ENCODE data around the gene LZTS2. TPM values are rescaled to one million over a fixed set of nuclear protein-coding genes. Genes with fewer than 3 reads are reported as not detected.

Gene LZTS2
- total RNA-seq, 2 experiments from 2014 or later: 10.4 to 12.1 TPM

DNA sequence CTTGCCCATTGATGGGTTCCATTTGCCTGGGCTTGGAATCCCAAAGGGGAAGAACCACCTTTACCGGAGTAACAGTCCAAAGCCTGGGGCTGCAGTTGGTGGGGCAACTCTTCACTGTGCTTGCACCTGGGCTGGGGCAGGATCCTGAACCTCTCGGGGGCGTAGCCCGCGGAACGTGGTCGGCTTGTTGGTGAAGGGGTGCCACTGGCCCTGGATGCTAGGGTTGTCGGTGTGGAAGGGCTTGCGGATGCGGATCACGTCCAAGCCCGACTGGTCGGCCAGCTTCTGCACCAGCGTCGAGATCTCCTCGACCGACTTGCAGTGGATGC is 13.0 kb upstream of the LZTS2 start:
- H3K27me3 Mint-ChIP-seq: no peaks in the 10 kb centered on the region
- peak overlapping the region; percentile 97 for H3K4me3 Mint-ChIP-seq
- H3K4me1 Mint-ChIP-seq: peaks cover 22% of the 10 kb centered on the region
- H3K9me3 Mint-ChIP-seq: no peaks in the 10 kb centered on the region
- peaks cover 36% of the 10 kb centered on the region for H3K36me3 Mint-ChIP-seq
- DNase-seq: no peak
- H3K27ac Mint-ChIP-seq: no peak overlapping the region

DNA sequence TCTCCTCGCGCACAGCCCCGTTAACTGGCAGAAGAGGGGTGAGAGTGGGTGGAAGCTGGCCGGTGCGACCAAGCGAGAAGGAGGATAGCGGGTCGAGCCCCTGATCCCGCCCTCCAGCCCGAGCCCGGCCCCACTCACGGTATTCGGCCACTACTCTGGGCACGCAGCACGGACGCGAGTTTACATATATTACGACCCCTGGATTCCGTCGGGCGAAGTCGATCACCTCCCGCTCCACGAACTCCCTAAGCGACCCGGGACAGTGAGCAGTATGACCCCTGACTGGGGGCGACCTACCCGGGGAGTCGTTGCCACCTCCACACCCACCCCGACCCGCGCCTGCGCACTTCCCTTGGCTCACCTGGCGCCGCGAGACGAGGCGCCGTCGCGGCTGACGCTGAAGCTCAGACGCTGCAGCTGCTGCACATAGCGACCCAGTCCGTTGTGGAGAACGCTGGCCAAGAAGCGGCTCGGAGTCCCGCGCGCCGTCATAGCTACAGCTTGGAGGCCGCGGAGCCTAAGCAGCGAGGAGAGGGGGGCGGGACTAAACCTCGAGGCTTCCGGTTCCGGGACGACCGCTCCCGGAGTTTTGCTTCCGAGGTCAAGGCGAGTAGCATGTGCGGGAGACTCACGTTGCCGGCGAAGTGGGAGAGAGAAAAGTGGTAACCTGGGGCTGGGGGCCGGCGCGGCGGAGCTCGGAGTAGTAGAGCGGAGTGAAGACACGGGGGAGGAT is 12.5 kb upstream of the LZTS2 start, which contains the start of the genes MRPL43 and TWNK:
MRPL43 (minus strand) TSS at position 546 of the 733 bp plus-strand sequence; CDS start at position 492, 54 bp downstream.
TWNK (plus strand) TSS at position 592 of the 733 bp plus-strand sequence. CDS start 668 bp downstream, outside the sequence.
- Mint-ChIP-seq H3K4me1 (peaks cover 22% of the 10 kb centered on the region), H3K27me3 (no peaks in the 10 kb centered on the region), H3K36me3 (peaks cover 36% of the 10 kb centered on the region), H3K27ac (peak within 1 kb of the TSS; percentile 91), H3K9me3 (no peaks in the 10 kb centered on the region), H3K4me3 (peak within 1 kb of the TSS; percentile 97)
- DNase-seq: peak; percentile 85

DNA sequence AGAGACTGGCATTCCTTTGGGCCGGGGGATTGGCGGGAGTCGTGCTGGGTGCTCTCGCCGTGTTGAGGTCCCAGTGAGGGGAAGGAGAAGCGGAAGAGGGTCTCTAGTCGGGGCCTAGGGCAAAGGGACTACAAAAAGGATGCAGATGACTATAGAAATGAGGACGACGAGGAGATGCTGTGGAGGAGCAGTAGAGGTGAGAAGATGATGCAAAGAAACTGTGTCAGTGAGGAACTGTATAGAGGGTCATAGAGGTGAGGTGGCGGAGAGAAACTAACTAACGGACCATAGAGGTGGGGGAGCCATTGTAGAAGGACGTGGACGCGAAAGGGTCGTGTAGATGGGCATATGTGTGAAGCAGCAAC is 11.9 kb upstream of the LZTS2 start:
- peak overlapping the region; percentile 91 for H3K27ac Mint-ChIP-seq
- H3K27me3 Mint-ChIP-seq: no peaks in the 10 kb centered on the region
- no peak for DNase-seq
- peak overlapping the region; percentile 97 for H3K4me3 Mint-ChIP-seq
- H3K4me1 Mint-ChIP-seq: peaks cover 22% of the 10 kb centered on the region
- no peaks in the 10 kb centered on the region for H3K9me3 Mint-ChIP-seq
- peaks cover 36% of the 10 kb centered on the region for H3K36me3 Mint-ChIP-seq

DNA sequence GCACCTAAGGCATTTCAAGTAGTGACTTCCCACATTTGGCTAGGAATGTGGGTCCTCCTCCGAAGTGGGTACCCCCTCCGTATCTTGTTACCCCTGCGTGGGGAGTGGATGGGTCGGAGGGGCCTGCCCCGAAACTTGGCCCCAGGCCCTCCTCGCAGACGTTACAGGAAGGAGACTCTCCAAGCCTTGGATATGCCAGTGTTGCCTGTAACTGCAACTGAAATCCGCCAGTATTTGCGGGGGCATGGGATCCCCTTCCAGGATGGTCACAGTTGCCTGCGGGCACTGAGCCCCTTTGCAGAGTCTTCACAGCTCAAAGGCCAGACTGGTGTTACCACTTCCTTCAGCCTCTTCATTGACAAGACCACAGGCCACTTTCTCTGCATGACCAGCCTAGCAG is 11.4 kb upstream of the LZTS2 start:
- Mint-ChIP-seq H3K27me3 (no peaks in the 10 kb centered on the region), H3K27ac (no peak overlapping the region), H3K4me1 (peaks cover 22% of the 10 kb centered on the region), H3K36me3 (peaks cover 39% of the 10 kb centered on the region), H3K9me3 (no peaks in the 10 kb centered on the region), H3K4me3 (peak overlapping the region; percentile 97)
- no peak for DNase-seq

DNA sequence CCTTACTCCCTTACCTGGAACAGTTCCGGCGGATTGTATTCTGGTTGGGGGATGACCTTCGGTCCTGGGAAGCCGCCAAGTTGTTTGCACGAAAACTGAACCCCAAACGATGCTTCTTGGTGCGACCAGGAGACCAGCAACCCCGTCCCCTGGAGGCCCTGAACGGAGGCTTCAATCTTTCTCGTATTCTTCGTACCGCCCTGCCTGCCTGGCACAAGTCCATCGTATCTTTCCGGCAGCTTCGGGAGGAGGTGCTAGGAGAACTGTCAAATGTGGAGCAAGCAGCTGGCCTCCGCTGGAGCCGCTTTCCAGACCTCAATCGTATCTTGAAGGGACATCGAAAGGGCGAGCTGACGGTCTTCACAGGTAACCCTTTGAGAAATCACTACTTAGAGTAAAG is 10.5 kb upstream of the LZTS2 start:
- Mint-ChIP-seq H3K36me3 (peaks cover 42% of the 10 kb centered on the region), H3K9me3 (no peaks in the 10 kb centered on the region), H3K27me3 (no peaks in the 10 kb centered on the region), H3K4me1 (peaks cover 22% of the 10 kb centered on the region), H3K4me3 (peak overlapping the region; percentile 65), H3K27ac (no peak overlapping the region)
- DNase-seq: no peak

DNA sequence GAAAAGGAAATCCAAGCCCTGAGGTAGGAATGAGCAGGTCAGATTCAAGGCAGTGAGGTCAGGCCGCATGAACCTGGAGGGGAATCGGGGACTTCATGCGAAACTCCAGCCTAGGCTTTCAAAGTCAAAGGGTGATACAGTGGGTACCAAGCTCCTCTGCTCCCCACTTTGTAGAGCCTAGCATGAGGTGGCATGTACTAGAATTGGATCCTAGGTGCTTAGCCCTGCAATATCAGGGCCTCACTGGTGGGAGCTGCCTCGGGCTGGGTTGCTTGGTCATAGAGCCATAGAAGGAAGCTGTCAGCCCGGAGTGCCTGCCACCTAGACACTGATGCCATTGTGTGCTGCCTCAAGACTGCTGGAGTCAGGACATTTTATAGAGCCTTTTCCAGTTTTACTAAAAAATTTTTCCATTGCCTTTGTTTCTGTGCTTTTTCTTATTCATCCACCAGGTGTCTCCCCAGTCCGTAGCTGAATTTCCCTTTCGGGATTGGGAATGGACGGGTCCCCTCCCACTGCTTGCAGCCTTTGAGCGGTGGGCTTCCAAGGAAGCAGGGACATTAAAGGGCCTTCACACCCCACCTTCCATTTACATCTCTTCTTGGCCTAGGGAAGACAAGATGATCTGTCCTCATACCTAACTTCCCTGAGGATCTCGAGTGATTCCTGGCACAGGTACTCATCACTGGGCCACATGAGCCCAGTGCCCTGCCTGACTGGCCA is 5.5 kb upstream of the LZTS2 start:
- H3K36me3 Mint-ChIP-seq: peaks cover 31% of the 10 kb centered on the region
- DNase-seq: no peak
- H3K27me3 Mint-ChIP-seq: no peaks in the 10 kb centered on the region
- no peak overlapping the region for H3K4me3 Mint-ChIP-seq
- no peaks in the 10 kb centered on the region for H3K9me3 Mint-ChIP-seq
- peaks cover 30% of the 10 kb centered on the region for H3K4me1 Mint-ChIP-seq
- H3K27ac Mint-ChIP-seq: peak overlapping the region; percentile 45

DNA sequence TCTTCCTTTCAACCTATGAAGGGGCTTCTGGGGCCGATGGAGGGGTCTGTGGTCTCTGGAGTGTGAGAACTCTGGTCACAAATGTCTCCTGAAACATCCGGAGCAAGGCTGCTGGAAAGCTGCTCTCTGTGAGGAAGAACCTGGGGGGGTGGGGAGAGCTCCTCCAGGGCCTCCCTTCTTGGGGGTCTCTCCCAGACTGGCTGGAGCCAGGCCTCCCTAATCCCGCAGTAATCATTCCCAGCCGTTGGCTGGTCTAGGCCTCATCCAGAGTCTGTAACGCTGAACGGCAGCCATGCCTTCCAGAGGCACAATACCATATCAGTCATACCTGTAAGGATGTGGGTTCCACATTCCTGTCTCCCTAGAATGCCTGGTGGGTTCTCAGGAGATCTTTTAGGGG is 4.4 kb upstream of the LZTS2 start:
- Mint-ChIP-seq H3K4me3 (no peak overlapping the region), H3K36me3 (peaks cover 25% of the 10 kb centered on the region), H3K9me3 (no peaks in the 10 kb centered on the region), H3K4me1 (peaks cover 22% of the 10 kb centered on the region), H3K27ac (no peak overlapping the region), H3K27me3 (no peaks in the 10 kb centered on the region)
- no peak for DNase-seq

DNA sequence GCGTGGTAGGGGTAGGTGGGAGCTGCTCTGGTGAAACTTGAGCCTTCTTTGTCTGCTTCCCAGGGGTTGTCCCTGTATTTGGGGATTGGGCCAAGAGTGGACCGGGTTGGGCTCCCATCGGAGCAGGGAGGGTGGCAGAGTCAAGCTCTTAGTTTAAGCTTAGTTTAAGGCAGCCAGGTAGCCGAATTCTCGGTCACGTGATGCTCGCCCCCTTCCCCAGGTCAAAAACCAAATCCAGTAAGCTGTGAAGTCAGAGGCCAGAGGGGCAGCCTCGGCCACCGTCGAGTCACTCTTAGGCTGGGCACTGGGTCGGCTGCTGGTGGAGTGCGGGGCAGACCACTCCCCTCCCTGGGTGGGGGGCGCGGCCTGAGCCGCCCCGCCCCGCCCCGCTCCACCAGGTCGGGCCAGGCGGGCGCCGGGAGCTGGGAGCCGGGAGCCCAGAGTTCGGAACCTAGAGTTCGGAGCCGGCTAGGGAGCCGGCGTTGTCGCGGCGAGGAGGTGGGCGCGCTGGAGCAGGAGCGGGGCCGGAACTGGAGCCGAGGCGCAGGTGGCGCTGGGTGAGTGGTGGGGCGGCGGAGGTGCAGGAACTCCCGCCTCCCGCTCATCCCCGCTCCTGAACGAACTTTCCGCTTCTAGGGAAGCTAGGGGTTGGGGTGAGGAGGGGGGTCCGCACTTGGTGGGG is 2.8 kb upstream of the LZTS2 start:
- H3K4me3 Mint-ChIP-seq: peak overlapping the region; percentile 82
- H3K27me3 Mint-ChIP-seq: no peaks in the 10 kb centered on the region
- peaks cover 14% of the 10 kb centered on the region for H3K36me3 Mint-ChIP-seq
- DNase-seq: peak; percentile 55
- no peaks in the 10 kb centered on the region for H3K9me3 Mint-ChIP-seq
- H3K27ac Mint-ChIP-seq: peak overlapping the region; percentile 86
- H3K4me1 Mint-ChIP-seq: peaks cover 18% of the 10 kb centered on the region

DNA sequence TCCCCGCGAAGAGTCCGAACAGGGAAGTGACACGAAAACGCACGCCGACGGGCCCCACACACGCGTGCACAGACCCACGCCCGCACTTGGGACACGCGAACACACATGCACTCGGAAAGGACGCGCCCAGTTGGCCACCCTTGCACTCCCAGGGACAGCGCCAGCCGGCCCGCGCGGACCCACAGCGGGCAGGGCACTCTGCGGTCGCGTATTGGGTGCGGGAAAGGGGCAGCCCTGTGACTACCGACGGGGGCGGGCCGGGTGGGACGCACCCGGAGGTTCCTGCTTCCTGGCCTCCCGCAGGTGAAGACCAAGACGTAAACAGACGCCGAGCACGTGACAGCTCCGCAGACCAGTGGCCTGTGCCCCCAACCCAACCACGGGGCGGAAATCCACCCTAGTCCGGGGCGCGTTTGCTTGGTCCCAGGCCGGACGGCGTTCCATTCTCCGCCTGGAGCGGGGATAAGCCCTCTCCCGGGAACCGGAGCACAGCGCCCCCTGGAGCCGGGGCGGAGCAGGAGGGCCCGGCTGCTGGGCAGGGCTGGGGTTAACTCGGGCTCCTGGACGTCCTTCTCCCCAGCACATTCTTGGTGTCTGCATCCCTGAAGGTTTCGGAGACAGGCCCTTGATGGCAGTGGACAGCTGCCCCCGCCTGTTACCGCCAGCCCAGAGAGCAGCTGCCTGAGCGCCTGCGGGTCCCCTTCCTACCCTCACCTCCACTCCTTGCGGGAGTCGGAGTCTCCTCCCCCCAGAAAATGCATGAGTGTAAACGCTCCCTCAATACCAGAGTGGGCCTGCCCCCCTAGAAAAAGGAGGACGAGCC is 2.0 kb upstream of the LZTS2 start:
- peak overlapping the region; percentile 87 for H3K27ac Mint-ChIP-seq
- DNase-seq: peak; percentile 78
- H3K36me3 Mint-ChIP-seq: peaks cover 14% of the 10 kb centered on the region
- no peaks in the 10 kb centered on the region for H3K9me3 Mint-ChIP-seq
- H3K27me3 Mint-ChIP-seq: no peaks in the 10 kb centered on the region
- H3K4me1 Mint-ChIP-seq: peaks cover 18% of the 10 kb centered on the region
- H3K4me3 Mint-ChIP-seq: peak overlapping the region; percentile 82

DNA sequence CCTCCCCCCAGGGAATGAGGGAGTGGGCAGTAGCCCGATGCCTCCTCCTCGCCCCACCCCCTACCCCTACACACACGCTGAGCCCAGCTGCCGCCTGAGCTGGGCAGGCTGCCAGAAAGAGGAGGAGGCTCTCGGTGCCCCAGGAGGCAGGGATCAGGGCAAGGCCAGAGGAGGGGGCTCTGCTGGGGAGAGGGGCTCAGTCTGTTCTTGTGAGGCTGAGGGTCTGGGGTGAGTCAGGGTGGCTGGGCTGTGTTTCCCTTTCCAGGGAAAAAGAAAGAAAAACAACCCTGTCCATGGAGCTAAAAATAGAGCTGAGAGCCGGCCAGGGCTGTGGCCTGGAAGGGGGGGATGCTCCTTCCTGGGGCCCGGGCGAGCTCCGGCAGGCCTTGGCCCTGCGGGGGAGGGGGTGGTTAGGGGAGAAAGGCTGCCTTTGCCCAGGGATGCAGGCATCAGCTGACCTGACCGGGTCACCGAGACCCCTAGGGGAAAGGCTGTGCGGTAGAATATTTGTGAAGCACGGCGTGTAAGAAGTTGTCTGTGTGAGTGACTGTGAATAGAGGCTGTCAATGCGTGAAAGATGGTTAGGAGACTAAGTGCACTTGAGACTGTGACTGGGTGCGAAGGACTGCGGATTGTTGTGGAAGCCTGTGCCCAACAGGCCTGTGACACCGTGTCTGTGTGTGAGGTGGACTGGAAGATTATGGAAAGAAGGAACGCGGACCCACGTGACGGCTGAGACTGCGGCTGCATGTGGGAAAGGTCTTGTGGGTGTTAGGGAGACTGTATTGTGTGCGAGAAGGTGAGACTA is 1.2 kb upstream of the LZTS2 start:
- peak overlapping the region; percentile 87 for H3K27ac Mint-ChIP-seq

DNA sequence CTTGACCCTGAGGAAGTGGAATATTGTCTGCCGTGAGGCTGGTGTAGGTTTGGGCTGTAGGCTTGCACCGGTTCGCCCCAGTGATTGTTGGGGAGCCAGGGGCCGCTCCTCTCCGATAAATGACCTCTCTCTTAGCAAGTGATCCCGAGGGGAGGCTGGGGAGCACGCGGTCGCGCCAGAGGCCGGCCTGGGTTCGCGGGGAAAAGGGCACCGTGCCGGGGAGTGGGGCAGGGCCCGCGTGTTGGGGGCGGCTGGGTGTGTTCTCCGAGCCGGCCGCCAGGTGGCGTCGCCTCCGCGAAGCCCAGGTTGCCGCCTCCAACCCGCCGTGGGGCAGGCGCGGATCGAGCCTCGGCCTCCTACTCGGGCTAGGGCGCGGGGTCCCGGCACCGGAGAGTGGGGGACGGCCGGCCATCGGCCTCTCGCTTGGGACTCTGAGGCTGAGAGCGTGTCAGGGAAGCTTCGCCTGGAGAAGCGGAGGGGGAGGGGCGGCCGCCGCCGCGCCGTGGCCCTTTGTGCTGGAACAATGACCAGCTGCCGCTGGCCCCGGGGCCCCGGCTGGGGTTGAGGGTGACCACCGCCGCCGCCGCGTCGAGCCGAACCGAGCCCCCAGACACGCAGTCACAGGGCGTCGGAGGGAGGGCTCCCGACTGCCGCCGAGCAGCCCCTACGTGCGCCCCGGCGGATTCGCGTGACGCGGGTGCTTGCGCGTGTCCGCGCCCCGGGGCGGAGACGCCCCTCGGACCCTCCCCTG is 442 bp upstream of the LZTS2 start:
- DNase-seq: peak; percentile 86
- Mint-ChIP-seq H3K27ac (peak overlapping the region; percentile 87), H3K4me3 (peak overlapping the region; percentile 82), H3K4me1 (peaks cover 18% of the 10 kb centered on the region), H3K27me3 (no peaks in the 10 kb centered on the region), H3K9me3 (no peaks in the 10 kb centered on the region), H3K36me3 (peaks cover 8% of the 10 kb centered on the region)

More for the DNA sequence above, 1.2 kb upstream of the LZTS2 start:
- Mint-ChIP-seq H3K27me3 (no peaks in the 10 kb centered on the region), H3K4me1 (peaks cover 18% of the 10 kb centered on the region), H3K9me3 (no peaks in the 10 kb centered on the region), H3K4me3 (peak overlapping the region; percentile 82), H3K36me3 (peaks cover 11% of the 10 kb centered on the region)
- DNase-seq: peak; percentile 77

DNA sequence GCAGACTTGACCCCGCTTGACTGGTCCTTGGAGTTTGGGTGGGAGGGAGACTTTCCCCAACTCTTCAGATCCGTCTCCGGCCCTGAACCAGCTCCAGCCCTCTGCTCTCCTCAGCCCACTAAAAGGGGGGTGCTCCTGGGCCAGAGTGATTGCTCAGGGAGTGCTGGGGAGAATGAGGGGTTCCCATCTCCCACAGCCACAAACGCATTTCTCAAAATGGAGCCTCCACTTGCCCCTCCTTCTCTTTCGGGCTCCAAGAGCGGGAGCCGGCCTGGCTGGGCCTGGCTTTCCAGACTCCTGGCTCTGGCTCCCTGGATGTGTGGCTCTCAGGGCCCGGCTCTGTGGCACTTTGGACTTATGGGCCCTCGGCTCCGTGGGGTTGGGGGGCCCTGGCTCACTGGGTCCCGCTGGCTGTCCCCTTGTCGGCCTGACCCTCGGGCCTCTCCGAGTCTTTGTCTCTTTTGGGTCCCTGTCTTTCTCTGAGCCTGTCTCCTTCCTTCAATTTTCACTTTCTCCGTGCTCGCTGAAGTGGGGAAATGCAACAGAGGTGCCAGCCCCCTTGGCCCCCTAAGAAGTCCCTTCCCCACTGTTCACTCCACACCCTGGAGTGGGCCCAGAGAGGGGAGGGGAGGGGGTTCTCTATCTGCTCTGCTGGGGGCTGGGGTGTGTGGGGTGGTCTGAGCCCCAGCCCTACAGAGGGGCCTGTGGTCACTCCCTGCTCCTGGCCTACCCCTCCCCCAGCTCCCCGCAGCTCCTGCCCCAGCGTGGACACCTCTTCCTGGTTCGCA is 713 bp downstream of the LZTS2 start:
- no peaks in the 10 kb centered on the region for H3K27me3 Mint-ChIP-seq
- peak overlapping the region; percentile 72 for H3K4me3 Mint-ChIP-seq
- H3K4me1 Mint-ChIP-seq: peaks cover 18% of the 10 kb centered on the region
- H3K9me3 Mint-ChIP-seq: no peaks in the 10 kb centered on the region
- DNase-seq: no peak
- peaks cover 2% of the 10 kb centered on the region for H3K36me3 Mint-ChIP-seq
- no peak overlapping the region for H3K27ac Mint-ChIP-seq
